Omental fat pad (tissue), 4 donors: ENCODE data around the gene C1QTNF5. TPM values are rescaled to one million over a fixed set of nuclear protein-coding genes. Genes with fewer than 3 reads are reported as not detected.

Experiments
- ATAC-seq: fragments of 150-250 bp; one replicate; pipeline ENCODE4 v1.9.1; 2016; ENCODE audit warnings: mild to moderate bottlenecking, moderate library complexity; ENCODE audit not compliant: low FRiP score
- DNase-seq: peaks from one replicate; pipeline ENCODE4 v3.0.0-alpha.2; 2019; ENCODE audit warnings: low spot score
- CTCF ChIP-seq, 3 donors: fragments of 450-650 bp; IDR thresholded peaks; one replicate each; pipeline ENCODE4 v1.5.1; 2016 to 2017; ENCODE audit warnings: antibody characterized with exemption in 3 of 3, mild to moderate bottlenecking in 3 of 3, moderate library complexity in 2 of 3
- total RNA-seq, 4 donors: library from RNA; depleted of rRNA; stranded (reverse); fragments of >200 nt; gene quantifications; one replicate each; pipeline ENCODE4 v1.1.0, GENCODE V29; 2016

Gene C1QTNF5
- total RNA-seq, 4 donors from 2014 or later: 18.0 to 74.2 (median 35.5) TPM

GRCh38 chr11:119371778-119372182 is 31.1 kb upstream of the C1QTNF5 start:
- no peak for DNase-seq
- no peak for TF ChIP-seq CTCF (IDR thresholded peaks at IDR 0.05)
- ATAC-seq: no peak

GRCh38 chr11:119371067-119371601 is 30.5 kb upstream of the C1QTNF5 start:
- no peak for ATAC-seq
- TF ChIP-seq CTCF (IDR thresholded peaks at IDR 0.05): no peak
- no peak for DNase-seq

DNA sequence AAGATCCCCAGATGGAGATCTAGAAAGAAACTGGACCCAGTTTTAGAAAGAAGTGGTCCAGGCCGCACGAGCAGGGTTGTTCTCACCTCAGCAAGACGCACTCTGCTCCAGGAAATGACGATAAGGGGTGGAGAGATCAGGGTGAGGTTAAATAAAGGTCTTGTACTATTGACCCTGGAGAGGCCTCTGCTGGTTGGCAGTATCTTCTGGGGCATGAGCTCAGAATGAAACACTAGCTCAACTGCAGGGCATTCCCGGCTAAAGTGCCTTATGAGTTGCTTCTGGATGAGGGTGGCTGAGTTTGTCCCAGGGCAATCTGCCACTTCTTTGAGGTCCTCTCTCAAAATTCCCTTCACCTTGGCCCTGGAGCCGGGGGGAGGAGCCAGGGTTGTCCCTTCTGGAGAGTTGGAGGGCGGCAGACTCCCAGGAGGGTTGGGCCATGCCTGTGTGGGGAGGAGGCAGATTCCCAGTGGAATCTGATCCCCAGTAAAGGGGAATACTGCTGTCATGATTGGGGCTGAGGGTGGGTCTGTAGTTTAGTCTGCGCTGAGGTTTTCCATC is 29.9 kb upstream of the C1QTNF5 start:
- ATAC-seq (no peak), DNase-seq (no peak)
- no peak for TF ChIP-seq CTCF (IDR thresholded peaks at IDR 0.05)

DNA sequence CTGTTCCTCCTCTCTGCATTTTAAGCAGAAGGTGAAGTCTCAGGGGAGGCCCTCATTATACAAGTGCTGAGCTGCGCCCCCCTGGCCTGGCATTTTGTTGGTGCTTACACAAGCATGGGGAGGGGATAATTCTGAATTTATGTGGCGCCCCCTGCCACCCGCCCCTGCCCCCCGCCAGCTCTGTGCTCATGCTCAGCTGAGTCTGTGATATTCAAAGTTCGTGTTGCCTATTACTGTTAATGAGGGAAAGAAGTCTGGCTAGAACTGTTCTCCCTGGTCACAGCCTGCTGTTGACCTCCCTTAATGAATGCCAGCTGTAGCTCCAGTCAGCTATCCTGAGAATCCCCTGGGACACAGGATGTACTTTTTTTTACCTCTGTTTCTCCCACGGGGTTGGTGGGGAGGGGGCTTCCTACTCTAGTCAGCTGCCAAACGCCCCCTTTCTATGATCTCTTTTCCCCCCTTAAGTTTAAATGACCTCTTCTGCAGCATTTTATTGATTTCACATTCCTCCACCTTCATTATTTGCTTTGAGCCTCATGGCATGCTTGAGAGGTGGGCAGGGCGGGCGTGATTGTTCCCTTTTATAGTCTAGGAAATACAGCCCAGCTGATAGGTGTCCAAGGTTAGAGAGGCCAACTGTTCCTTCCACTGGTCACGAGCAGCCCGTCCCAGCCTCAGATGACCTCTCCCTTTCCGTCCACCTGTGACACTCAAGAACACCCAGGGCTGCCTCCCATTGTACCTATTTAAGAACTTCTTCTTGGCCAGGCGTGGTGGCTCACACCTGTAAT is 28.6 kb upstream of the C1QTNF5 start:
- ATAC-seq (no peak), DNase-seq (no peak)
- TF ChIP-seq CTCF (IDR thresholded peaks at IDR 0.05): no peak

- DNase-seq: no peak
- peak; percentile 27 for ATAC-seq
- no peak for TF ChIP-seq CTCF (IDR thresholded peaks at IDR 0.05)
Measured at GRCh38 chr11:119368121-119369034, 27.7 kb upstream of the C1QTNF5 start.

GRCh38 chr11:119367661-119368120 is 27.0 kb upstream of the C1QTNF5 start:
- ATAC-seq (peak; percentile 50), DNase-seq (no peak)

More at GRCh38 chr11:119367661-119368120, 27.0 kb upstream of the C1QTNF5 start:
- no peak for TF ChIP-seq CTCF (IDR thresholded peaks at IDR 0.05)
